AG09309 (cell line): ENCODE measurements around the gene PWP2.

Source experiments
- DNase-seq: peaks from one replicate; pipeline ENCODE4 v3.0.0-alpha.2; 2010; ENCODE audit warnings: low read depth
- H3K4me3 ChIP-seq: 2 replicates; pipeline ENCODE4 v1.5.1; 2011; ENCODE audit warnings: mild to moderate bottlenecking, low read depth, low read length, moderate library complexity; ENCODE audit not compliant: control insufficient read depth
- TF ChIP-seq, protein P1 (sequence below): IDR thresholded peaks from 2 replicates; pipeline ENCODE4 v1.5.1; 2011; ENCODE audit warnings: mild to moderate bottlenecking, low read depth, low read length, inconsistent platforms; ENCODE audit not compliant: insufficient read depth, control insufficient read depth; ENCODE audit errors: missing control alignments

Gene PWP2

DNA sequence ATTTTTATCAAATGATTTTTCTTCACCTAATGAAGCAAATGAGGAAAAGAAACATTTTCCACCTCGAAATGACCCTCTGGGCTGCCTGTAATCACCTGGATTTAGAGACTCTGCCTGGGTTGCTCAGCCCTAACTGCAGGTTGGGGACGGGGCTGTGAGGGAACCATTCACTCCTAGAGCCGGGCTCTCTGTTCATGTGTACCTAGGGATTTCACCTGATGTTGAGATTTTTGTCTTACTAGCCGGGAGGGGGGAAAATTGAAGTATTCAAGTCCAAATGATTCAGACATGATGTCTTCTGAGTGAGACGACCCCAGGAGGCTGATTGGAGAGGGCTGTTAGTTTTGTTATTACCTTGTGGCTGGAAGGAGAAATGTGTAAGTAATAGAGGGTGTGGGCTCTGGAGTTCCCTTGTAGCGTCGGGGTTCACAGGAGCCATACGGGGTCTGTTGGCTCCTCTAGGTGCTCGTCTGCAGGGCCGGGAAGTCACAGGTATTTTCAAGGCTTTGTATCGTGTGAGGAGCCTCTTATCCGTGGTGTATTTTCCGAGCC, 42.3 kb upstream of the PWP2 start:
- TF ChIP-seq, protein P1, sequence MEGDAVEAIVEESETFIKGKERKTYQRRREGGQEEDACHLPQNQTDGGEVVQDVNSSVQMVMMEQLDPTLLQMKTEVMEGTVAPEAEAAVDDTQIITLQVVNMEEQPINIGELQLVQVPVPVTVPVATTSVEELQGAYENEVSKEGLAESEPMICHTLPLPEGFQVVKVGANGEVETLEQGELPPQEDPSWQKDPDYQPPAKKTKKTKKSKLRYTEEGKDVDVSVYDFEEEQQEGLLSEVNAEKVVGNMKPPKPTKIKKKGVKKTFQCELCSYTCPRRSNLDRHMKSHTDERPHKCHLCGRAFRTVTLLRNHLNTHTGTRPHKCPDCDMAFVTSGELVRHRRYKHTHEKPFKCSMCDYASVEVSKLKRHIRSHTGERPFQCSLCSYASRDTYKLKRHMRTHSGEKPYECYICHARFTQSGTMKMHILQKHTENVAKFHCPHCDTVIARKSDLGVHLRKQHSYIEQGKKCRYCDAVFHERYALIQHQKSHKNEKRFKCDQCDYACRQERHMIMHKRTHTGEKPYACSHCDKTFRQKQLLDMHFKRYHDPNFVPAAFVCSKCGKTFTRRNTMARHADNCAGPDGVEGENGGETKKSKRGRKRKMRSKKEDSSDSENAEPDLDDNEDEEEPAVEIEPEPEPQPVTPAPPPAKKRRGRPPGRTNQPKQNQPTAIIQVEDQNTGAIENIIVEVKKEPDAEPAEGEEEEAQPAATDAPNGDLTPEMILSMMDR: no peak
- H3K4me3 ChIP-seq: no peak overlapping the region
- no peak for DNase-seq

DNA sequence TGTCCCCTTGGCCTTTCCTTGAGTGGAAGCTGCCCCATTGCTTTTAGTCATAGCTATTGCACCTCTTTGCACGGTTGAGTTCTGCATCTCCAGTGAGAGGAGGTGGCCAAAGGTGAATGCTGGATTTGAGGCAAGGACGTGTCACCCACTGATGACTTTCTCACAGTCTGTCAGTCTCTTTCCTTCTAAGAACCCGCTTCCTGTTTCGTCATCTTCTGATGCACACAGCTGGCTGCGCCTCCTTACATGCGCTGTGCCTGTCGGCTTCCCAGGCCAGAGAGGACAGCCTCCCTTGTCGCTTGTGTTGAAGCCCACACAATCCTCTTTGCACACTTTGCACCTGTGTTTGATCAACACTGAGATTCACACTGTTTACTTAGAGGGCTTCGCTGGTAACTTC, 41.8 kb upstream of the PWP2 start:
- TF ChIP-seq, protein P1: no peak
- DNase-seq: no peak
- no peak overlapping the region for H3K4me3 ChIP-seq

DNA sequence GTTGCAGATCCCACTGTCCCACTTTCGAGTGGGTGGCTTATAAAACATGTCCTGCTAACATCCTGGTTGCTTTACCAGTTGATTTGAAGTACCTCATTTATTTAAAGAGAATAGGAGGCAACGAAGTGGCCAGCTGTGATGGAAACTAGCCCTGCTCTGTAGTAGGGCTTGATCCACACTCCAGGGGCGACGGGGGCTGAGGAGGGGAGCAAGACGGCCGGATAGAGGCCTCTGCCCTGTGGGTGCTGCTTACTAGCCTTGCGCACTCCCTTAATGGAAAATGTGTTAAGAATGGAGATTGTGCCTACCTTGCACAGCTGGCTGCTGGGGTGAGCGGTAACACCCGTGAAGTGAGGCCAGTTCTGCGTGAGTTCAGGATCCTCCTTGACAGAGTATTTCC, 41.1 kb upstream of the PWP2 start:
- DNase-seq: no peak
- no peak overlapping the region for H3K4me3 ChIP-seq
- TF ChIP-seq, protein P1: no peak

DNA sequence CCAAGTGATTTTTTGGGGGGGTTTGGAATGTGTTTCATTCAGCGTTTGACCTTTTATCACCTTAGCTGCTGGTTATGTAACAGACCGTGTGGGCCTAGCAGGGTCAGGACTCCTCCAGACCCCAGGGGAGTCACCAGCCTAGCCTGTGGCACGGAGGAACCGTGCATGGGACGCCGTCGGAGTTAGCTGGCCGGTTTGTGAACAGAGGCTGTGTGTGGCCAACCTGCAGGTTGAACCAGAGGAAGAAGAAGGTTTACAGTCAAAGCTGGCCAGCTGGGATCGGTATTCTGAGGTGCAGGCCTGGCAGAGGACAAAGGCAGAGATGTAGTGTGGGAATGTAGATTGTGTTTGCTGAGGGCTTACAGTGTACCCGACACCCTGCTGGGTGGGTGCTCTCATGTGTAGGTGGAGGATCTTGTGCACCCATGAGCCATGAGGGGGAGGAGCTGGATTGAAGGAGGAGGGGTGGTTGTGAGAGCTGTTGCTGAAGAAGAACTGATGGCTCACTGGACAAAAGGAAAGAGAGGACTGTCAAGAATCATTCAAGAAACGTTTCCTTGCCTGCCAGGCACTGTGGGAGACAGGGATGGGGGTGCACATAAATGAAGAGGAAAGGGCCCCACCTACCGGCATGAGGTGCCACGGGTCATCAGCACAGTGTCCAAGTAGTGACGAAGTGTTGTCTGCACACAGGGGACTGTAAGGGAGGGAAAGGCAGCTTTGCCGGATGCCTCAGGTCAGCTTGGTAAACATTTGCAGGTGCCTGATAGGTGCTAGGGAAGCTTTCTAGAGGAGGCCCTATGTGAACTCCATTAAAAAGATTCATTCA, 40.0 kb upstream of the PWP2 start:
- no peak overlapping the region for H3K4me3 ChIP-seq
- no peak for DNase-seq
- TF ChIP-seq, protein P1: no peak

DNA sequence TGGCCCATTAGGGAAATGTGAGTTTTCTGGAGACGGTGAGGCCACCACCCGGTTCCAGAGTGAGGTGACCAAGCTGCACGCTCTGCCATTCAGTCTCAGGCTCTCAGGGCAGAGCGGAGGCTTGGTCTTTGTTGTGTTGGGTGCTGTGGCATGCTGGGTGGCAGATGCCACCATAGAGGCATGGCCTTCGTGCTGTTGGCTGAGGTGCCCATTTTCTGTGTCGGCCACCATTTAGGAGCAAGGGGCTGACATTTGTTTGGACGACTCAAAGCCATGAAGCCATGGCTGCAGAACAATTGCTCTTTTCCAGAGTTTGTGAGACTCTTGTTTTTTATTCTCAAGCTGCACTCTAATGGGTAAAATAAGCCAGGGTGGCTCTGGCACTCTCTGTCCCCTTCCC, 36.8 kb upstream of the PWP2 start:
- no peak for DNase-seq
- TF ChIP-seq, protein P1: no peak
- H3K4me3 ChIP-seq: no peak overlapping the region

DNA sequence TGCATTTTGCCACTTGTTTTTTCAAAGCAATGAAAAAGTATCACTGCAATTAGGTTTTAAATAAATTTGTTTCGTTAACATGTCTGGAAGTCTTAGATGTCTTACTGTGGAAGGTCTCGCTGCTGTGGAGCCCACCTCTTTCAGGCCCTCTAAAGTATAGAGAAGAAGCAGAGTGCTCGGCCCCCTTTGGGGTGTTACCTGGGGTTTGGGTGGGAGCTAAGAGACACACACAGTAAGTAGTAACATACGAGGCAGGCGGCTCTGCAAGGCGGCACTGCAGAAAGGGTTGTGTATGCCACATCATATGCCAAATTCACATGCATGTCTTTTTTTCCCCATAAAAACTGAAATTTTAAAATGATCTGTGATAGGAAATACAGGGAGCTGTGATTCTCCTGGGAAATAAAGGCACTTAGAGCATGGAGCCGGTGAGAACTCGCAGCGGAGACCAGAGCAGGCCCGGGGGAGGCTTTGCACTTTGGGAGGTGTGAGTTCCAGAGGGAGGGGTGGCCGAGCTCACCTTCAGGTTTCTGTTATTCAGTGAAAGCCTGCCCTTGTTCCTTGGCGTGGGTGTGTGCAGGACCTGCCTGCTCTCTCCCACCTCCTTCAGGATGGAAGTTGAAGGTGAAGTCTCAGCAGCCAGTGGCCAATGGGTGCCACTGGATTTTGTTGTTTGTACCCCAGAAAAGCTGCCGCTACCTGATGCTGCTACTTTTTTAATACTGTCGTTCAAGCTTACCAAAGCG, 35.7 kb upstream of the PWP2 start:
- H3K4me3 ChIP-seq: no peak overlapping the region
- TF ChIP-seq, protein P1: peak; percentile 6
- DNase-seq: no peak
